ENCODE measurements around the gene GNA14.

Gene GNA14

GRCh38 chr9:77594963-77595362 lies 53.2 kb downstream of the GNA14 start:
- no peak overlapping the region for H3K27ac ChIP-seq
- TF ChIP-seq CTCF (conservative IDR thresholded peaks at IDR 0.05): no peak

- no peak for TF ChIP-seq CTCF (conservative IDR thresholded peaks at IDR 0.05)
- no peak overlapping the region for H3K27ac ChIP-seq
Measured at GRCh38 chr9:77593528-77593927, 54.6 kb downstream of the GNA14 start.

GRCh38 chr9:77592476-77592875 lies 55.6 kb downstream of the GNA14 start:
- no peak overlapping the region for H3K27ac ChIP-seq
- no peak for TF ChIP-seq CTCF (conservative IDR thresholded peaks at IDR 0.05)

GRCh38 chr9:77589046-77589795 lies 58.9 kb downstream of the GNA14 start:
- TF ChIP-seq CTCF (conservative IDR thresholded peaks at IDR 0.05): no peak
- peak overlapping the region; percentile 51 for H3K27ac ChIP-seq

GRCh38 chr9:77588271-77588937 lies 59.7 kb downstream of the GNA14 start:
- TF ChIP-seq CTCF (conservative IDR thresholded peaks at IDR 0.05): no peak
- H3K27ac ChIP-seq: peak overlapping the region; percentile 51

- no peak for TF ChIP-seq CTCF (conservative IDR thresholded peaks at IDR 0.05)
- H3K27ac ChIP-seq: peak overlapping the region; percentile 51; the same call in 1 of the 2 replicates
Measured at GRCh38 chr9:77587851-77588250, 60.3 kb downstream of the GNA14 start.

- H3K27ac ChIP-seq: no peak overlapping the region
Measured at GRCh38 chr9:77587042-77587441, 61.1 kb downstream of the GNA14 start.

More at GRCh38 chr9:77587042-77587441, 61.1 kb downstream of the GNA14 start:
- TF ChIP-seq CTCF (conservative IDR thresholded peaks at IDR 0.05): no peak
